HepG2 (cell line): ENCODE results near the gene TMEM184B. TPM values are rescaled to one million over a fixed set of nuclear protein-coding genes. Genes with fewer than 3 reads are reported as not detected.

ENCODE experiments used
- ATRX ChIP-seq: sonication (generic); formaldehyde crosslinking; IDR thresholded peaks from 2 replicates; pipeline ENCODE4 v1.4.0; 2020; ENCODE audit warnings: missing genetic modification reagents, borderline replicate concordance
- BHLHE40 ChIP-seq: IDR thresholded peaks from 2 replicates; pipeline ENCODE4 v1.6.1; 2011; ENCODE audit warnings: low read length, improper control_type of control experiment
- HOXA3 ChIP-seq: sonication (generic); formaldehyde crosslinking; IDR thresholded peaks from 2 replicates; pipeline ENCODE4 v1.5.0; 2020; ENCODE audit warnings: missing genetic modification reagents
- KDM1A ChIP-seq: IDR thresholded peaks from 2 replicates; pipeline ENCODE4 v1.6.1; 2016; ENCODE audit warnings: missing compliant biosample characterization
- NFYB ChIP-seq: sonication (generic); formaldehyde crosslinking; IDR thresholded peaks from 2 replicates; pipeline ENCODE4 v1.4.0; 2020; ENCODE audit warnings: missing genetic modification reagents
- ZEB1 ChIP-seq: IDR thresholded peaks from 2 replicates; pipeline ENCODE4 v1.6.1; 2012; ENCODE audit warnings: mild to moderate bottlenecking, low read depth, inconsistent platforms; ENCODE audit not compliant: insufficient replicate concordance
- ZNF124 ChIP-seq: sonication (generic); formaldehyde crosslinking; IDR thresholded peaks from 2 replicates; pipeline ENCODE4 v1.4.0; 2020; ENCODE audit warnings: missing genetic modification reagents
- ZNF160 ChIP-seq: sonication (generic); formaldehyde crosslinking; IDR thresholded peaks from 2 replicates; pipeline ENCODE4 v1.8.0; 2022; ENCODE audit warnings: mild to moderate bottlenecking, inconsistent platforms, missing genetic modification reagents
- ZNF382 ChIP-seq: sonication (generic); formaldehyde crosslinking; IDR thresholded peaks from 2 replicates; pipeline ENCODE4 v1.5.0; 2020; ENCODE audit warnings: missing genetic modification reagents, mild to moderate bottlenecking, borderline replicate concordance
- ZNF530 ChIP-seq: sonication (generic); formaldehyde crosslinking; IDR thresholded peaks from 2 replicates; pipeline ENCODE4 v1.5.0; 2020; ENCODE audit warnings: low read depth, mild to moderate bottlenecking, missing genetic modification reagents
- polyA plus RNA-seq, 8 experiments: library from polyadenylated mRNA; depleted of rRNA in 3 of 8; stranded (reverse) in 7 of 8; unstranded in 1 of 8; fragments of >200 nt; fragmentation: Illumina TruSeq in 4 of 8; extraction: Trizol in 4 of 8; gene quantifications; 2 replicates each; pipeline versions ENCODE4 v1.2.1 to v1.2.3, GENCODE V29; 2011 to 2016; ENCODE audit warnings: low read depth in 4 of 8, missing spikeins in 1 of 8, mixed read lengths in 1 of 8; ENCODE audit not compliant: insufficient read depth in 1 of 8
- total RNA-seq, 5 experiments: library from RNA; depleted of rRNA; stranded (reverse); fragments of >200 nt; fragmentation: Illumina TruSeq; extraction: Trizol; gene quantifications; 2 replicates each; pipeline ENCODE4 v1.2.3, GENCODE V29; 2016; ENCODE audit warnings: low read depth in 1 of 5
- TF ChIP-seq, protein P1 (sequence below): sonication (generic); formaldehyde crosslinking; IDR thresholded peaks from 2 replicates; pipeline ENCODE4 v1.4.0; 2020; ENCODE audit warnings: missing genetic modification reagents, borderline replicate concordance
- TF ChIP-seq, protein P2 (sequence below): sonication (generic); formaldehyde crosslinking; IDR thresholded peaks from 2 replicates; pipeline ENCODE4 v1.4.0; 2020; ENCODE audit warnings: missing genetic modification reagents
- TF ChIP-seq, protein P3 (sequence below): sonication (generic); formaldehyde crosslinking; IDR thresholded peaks from 2 replicates; pipeline ENCODE4 v1.4.0; 2020; ENCODE audit warnings: low read depth, missing genetic modification reagents
- TF ChIP-seq, protein P4 (sequence below): sonication (generic); formaldehyde crosslinking; IDR thresholded peaks from 2 replicates; pipeline ENCODE4 v1.5.1; 2020; ENCODE audit warnings: mild to moderate bottlenecking, missing genetic modification reagents, borderline replicate concordance
- TF ChIP-seq, protein P5 (sequence below): sonication (generic); formaldehyde crosslinking; conservative IDR thresholded peaks from 2 replicates; pipeline ENCODE4 v1.8.0; 2022; ENCODE audit warnings: mild to moderate bottlenecking, moderate library complexity, missing genetic modification reagents

Gene TMEM184B
- total and polyA plus RNA-seq, 2 of the 13 experiments (the other 11 are each of a cell fraction or from before 2014, with no cell fraction given): 15.9 to 16.0 TPM

DNA sequence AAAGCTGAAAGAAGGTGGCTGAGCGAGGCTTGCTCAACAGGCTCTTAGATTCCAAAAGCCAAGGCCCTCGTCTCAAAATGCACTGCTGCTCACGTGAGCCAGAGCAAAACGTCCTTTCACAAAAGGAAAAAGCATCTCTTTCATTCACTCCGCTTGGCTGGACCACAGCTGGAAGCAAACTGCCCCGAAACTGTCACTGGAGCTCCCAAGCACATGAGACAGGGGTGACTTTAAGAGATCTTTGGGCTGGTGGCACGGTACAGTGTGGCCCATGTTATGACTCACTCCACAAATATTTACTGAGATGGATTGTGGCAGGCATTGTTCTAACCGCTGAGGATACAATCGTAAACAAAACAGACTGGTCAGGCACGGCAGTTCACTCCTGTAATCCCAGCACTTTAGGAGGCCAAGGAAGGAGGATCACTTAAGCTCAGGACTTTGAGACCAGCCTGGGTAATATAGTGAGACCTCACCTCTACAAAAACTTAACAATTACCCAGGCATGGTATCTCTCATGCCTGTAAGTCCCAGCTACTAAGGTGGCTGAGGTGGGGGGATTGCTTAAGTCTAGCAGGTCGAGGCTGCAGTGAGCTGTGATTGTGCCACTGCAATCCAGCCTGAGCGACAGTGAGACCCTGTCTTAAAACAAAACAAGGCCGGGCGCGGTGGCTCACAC lies 94.7 kb downstream of the TMEM184B start (continued):
- TF ChIP-seq, protein P1, sequence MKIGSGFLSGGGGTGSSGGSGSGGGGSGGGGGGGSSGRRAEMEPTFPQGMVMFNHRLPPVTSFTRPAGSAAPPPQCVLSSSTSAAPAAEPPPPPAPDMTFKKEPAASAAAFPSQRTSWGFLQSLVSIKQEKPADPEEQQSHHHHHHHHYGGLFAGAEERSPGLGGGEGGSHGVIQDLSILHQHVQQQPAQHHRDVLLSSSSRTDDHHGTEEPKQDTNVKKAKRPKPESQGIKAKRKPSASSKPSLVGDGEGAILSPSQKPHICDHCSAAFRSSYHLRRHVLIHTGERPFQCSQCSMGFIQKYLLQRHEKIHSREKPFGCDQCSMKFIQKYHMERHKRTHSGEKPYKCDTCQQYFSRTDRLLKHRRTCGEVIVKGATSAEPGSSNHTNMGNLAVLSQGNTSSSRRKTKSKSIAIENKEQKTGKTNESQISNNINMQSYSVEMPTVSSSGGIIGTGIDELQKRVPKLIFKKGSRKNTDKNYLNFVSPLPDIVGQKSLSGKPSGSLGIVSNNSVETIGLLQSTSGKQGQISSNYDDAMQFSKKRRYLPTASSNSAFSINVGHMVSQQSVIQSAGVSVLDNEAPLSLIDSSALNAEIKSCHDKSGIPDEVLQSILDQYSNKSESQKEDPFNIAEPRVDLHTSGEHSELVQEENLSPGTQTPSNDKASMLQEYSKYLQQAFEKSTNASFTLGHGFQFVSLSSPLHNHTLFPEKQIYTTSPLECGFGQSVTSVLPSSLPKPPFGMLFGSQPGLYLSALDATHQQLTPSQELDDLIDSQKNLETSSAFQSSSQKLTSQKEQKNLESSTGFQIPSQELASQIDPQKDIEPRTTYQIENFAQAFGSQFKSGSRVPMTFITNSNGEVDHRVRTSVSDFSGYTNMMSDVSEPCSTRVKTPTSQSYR (CRISPR knock-in tag): peak; percentile 40; the same call in 1 of the 2 replicates
- peak; percentile 89; the same call in 1 of the 2 replicates for TF ChIP-seq KDM1A
- no peak for TF ChIP-seq ZNF382
- TF ChIP-seq, protein P2, sequence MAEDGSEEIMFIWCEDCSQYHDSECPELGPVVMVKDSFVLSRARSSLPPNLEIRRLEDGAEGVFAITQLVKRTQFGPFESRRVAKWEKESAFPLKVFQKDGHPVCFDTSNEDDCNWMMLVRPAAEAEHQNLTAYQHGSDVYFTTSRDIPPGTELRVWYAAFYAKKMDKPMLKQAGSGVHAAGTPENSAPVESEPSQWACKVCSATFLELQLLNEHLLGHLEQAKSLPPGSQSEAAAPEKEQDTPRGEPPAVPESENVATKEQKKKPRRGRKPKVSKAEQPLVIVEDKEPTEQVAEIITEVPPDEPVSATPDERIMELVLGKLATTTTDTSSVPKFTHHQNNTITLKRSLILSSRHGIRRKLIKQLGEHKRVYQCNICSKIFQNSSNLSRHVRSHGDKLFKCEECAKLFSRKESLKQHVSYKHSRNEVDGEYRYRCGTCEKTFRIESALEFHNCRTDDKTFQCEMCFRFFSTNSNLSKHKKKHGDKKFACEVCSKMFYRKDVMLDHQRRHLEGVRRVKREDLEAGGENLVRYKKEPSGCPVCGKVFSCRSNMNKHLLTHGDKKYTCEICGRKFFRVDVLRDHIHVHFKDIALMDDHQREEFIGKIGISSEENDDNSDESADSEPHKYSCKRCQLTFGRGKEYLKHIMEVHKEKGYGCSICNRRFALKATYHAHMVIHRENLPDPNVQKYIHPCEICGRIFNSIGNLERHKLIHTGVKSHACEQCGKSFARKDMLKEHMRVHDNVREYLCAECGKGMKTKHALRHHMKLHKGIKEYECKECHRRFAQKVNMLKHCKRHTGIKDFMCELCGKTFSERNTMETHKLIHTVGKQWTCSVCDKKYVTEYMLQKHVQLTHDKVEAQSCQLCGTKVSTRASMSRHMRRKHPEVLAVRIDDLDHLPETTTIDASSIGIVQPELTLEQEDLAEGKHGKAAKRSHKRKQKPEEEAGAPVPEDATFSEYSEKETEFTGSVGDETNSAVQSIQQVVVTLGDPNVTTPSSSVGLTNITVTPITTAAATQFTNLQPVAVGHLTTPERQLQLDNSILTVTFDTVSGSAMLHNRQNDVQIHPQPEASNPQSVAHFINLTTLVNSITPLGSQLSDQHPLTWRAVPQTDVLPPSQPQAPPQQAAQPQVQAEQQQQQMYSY: no peak
- TF ChIP-seq NFYB (CRISPR knock-in tag): no peak
- TF ChIP-seq ZNF160 (CRISPR knock-in tag): no peak
- TF ChIP-seq HOXA3 (CRISPR knock-in tag): peak; percentile 75; the same call in 1 of the 2 replicates
- TF ChIP-seq ZNF124 (CRISPR knock-in tag): no peak
- TF ChIP-seq ATRX (CRISPR knock-in tag): no peak
- TF ChIP-seq ZEB1: no peak
- TF ChIP-seq, protein P3, sequence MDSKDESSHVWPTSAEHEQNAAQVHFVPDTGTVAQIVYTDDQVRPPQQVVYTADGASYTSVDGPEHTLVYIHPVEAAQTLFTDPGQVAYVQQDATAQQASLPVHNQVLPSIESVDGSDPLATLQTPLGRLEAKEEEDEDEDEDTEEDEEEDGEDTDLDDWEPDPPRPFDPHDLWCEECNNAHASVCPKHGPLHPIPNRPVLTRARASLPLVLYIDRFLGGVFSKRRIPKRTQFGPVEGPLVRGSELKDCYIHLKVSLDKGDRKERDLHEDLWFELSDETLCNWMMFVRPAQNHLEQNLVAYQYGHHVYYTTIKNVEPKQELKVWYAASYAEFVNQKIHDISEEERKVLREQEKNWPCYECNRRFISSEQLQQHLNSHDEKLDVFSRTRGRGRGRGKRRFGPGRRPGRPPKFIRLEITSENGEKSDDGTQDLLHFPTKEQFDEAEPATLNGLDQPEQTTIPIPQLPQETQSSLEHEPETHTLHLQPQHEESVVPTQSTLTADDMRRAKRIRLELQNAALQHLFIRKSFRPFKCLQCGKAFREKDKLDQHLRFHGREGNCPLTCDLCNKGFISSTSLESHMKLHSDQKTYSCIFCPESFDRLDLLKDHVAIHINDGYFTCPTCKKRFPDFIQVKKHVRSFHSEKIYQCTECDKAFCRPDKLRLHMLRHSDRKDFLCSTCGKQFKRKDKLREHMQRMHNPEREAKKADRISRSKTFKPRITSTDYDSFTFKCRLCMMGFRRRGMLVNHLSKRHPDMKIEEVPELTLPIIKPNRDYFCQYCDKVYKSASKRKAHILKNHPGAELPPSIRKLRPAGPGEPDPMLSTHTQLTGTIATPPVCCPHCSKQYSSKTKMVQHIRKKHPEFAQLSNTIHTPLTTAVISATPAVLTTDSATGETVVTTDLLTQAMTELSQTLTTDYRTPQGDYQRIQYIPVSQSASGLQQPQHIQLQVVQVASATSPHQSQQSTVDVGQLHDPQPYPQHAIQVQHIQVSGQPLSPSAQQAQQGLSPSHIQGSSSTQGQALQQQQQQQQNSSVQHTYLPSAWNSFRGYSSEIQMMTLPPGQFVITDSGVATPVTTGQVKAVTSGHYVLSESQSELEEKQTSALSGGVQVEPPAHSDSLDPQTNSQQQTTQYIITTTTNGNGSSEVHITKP (CRISPR knock-in tag): peak; percentile 60; the same call in 1 of the 2 replicates
- TF ChIP-seq, protein P4, sequence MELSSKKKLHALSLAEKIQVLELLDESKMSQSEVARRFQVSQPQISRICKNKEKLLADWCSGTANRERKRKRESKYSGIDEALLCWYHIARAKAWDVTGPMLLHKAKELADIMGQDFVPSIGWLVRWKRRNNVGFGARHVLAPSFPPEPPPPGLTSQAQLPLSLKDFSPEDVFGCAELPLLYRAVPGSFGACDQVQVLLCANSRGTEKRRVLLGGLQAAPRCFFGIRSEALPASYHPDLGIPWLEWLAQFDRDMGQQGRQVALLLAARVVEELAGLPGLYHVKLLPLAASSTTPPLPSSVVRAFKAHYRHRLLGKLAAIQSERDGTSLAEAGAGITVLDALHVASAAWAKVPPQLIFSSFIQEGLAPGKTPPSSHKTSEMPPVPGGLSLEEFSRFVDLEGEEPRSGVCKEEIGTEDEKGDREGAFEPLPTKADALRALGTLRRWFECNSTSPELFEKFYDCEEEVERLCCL (CRISPR knock-in tag): no peak
- TF ChIP-seq, protein P5, sequence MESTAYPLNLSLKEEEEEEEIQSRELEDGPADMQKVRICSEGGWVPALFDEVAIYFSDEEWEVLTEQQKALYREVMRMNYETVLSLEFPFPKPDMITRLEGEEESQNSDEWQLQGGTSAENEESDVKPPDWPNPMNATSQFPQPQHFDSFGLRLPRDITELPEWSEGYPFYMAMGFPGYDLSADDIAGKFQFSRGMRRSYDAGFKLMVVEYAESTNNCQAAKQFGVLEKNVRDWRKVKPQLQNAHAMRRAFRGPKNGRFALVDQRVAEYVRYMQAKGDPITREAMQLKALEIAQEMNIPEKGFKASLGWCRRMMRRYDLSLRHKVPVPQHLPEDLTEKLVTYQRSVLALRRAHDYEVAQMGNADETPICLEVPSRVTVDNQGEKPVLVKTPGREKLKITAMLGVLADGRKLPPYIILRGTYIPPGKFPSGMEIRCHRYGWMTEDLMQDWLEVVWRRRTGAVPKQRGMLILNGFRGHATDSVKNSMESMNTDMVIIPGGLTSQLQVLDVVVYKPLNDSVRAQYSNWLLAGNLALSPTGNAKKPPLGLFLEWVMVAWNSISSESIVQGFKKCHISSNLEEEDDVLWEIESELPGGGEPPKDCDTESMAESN (CRISPR knock-in tag): peak; percentile 64; the same call in 1 of the 2 replicates
- TF ChIP-seq ZNF530 (CRISPR knock-in tag): no peak
- peak; percentile 95 for TF ChIP-seq BHLHE40
